Measurements from ENCODE around the gene CARMIL3.
"Not testable (repeated sequence)": the region's sequence is repeated elsewhere in the genome, so short reads cannot be mapped to it uniquely, and the experiment has no call there.

Gene CARMIL3

GRCh38 chr14:24037658-24038037 is 14.2 kb upstream of the CARMIL3 start:
- no peak for DNase-seq

GRCh38 chr14:24038686-24039085 is 13.1 kb upstream of the CARMIL3 start:
- DNase-seq, result peak in 3 of 4 experiments; percentile 29 to 55 (median 48)

GRCh38 chr14:24040692-24041091 is 11.1 kb upstream of the CARMIL3 start:
- DNase-seq, result no peak

GRCh38 chr14:24042746-24043145 is 9.1 kb upstream of the CARMIL3 start:
- DNase-seq, result no peak

GRCh38 chr14:24049002-24049401 is 2.8 kb upstream of the CARMIL3 start:
- peak; percentile 35 to 68 (median 61) for DNase-seq

- not testable (repeated sequence) for DNase-seq
Measured at GRCh38 chr14:24050753-24051152, 1.1 kb upstream of the CARMIL3 start.

GRCh38 chr14:24051176-24051788 is 527 bp upstream of the CARMIL3 start:
- DNase-seq, result peak in 2 of 4 experiments; percentile 37 to 46

- DNase-seq, result peak; percentile 50 to 76 (median 72)
Measured at GRCh38 chr14:24052656-24053547, 1.1 kb downstream of the CARMIL3 start.

- no peak for DNase-seq
Measured at GRCh38 chr14:24053548-24054323, 1.9 kb downstream of the CARMIL3 start.

- no peak for DNase-seq
Measured at GRCh38 chr14:24054324-24054641, 2.5 kb downstream of the CARMIL3 start.

- no peak for DNase-seq
Measured at GRCh38 chr14:24054646-24055045, 2.8 kb downstream of the CARMIL3 start.

GRCh38 chr14:24055971-24056799 is 4.4 kb downstream of the CARMIL3 start:
- DNase-seq, result no peak

- no peak for DNase-seq
Measured at GRCh38 chr14:24056800-24057184, 5.0 kb downstream of the CARMIL3 start.

- DNase-seq, result no peak
Measured at GRCh38 chr14:24057271-24057670, 5.5 kb downstream of the CARMIL3 start.

GRCh38 chr14:24057867-24058259 is 6.1 kb downstream of the CARMIL3 start:
- no peak for DNase-seq

GRCh38 chr14:24058260-24058950 is 6.6 kb downstream of the CARMIL3 start:
- peak; percentile 84 to 94 (median 86) for DNase-seq

GRCh38 chr14:24058951-24059475 is 7.2 kb downstream of the CARMIL3 start:
- no peak for DNase-seq

- no peak for DNase-seq
Measured at GRCh38 chr14:24059841-24060388, 8.1 kb downstream of the CARMIL3 start.

- DNase-seq, result no peak
Measured at GRCh38 chr14:24060443-24060842, 8.6 kb downstream of the CARMIL3 start.

- no peak for DNase-seq
Measured at GRCh38 chr14:24060984-24061913, 9.4 kb downstream of the CARMIL3 start.

Data from suppressor macrophage (primary cell).